Measurements from ENCODE around the gene IPO11.

IPO11 gene

GRCh38 chr5:62412549-62413329, at the start of gene IPO11:
Gene IPO11, plus strand, starts transcription at chr5:62412763. Its CDS starts 24,517 bp downstream, at chr5:62437280.
- peak; percentile 97 for DNase-seq

GRCh38 chr5:62369039-62369438, 43.5 kb upstream of the IPO11 start:
- no peak for DNase-seq

DNA sequence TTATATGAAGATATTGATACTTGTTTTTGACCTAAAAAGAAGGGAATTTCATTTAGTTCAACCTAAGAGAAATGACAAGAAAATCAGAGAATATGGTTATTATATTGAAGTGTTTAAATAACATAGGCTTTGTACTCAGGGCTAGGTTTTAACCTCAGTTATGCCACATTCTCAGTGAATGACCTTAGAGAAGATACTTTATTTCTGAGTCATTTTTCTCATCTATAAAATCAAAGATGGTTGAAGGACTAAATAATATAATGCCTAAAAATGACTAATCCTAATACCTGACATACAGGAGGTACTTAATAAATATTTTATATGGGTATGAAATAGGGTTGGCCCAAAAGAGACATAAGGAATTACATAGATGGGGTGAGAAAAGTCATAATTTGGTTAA, 41.2 kb upstream of the IPO11 start:
- no peak for DNase-seq

DNA sequence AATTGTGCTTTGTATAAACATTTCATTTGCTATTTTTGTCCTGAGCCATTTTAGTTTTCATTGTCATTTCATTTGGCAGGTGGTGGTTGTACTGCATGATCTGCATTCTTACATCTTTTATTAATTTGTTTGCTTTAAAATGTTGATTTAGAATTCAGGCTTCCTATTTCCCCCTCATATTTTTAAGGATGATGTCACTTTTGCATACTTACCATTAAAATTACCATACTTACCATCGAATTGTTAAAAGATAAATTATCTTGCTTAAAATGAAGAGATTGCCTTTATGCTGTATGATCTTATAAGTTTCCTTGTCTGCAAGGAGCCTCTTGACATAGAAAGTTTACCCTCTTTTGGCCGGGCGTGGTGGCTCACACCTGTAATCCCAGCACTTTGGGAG, 40.0 kb upstream of the IPO11 start:
- DNase-seq: no peak

- DNase-seq: no peak
Measured at GRCh38 chr5:62373382-62373781, 39.2 kb upstream of the IPO11 start.

DNA sequence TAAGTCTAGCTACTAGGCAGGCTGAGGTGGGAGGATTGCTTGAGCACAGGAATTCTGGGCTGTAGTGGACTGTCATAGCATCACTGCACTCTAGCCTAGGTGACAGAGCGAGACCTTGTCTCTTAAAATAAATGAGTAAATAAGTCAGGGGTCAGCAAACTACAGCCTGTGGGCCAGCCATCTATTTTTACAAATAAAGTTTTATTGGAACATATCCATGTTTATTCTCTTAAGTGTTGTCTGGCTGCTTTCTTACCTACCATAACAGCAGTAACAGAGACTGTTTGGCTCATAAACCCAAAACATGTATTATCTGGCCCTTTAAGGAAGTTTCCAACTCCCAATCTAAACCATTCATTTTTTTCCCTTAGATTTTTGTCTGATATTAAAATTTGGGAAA, 38.5 kb upstream of the IPO11 start:
- no peak for DNase-seq

DNA sequence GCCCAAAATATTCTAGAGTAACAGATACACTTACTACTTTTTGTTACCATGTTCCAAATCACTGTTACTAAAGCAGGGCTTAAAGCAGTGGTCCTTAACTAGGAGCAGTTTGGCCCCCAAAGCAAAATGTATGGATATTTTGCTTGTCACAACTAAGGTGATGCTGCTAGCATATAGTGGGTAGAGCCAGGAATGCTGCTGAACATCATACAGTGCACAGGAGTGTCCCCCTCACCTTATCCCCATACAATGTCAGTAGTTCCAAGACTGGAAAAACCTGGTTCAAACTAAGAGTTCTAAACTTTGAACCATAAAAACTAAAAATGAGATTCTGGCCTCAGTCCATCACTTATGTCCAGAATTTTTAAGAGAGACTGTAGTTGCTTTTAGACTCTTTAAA, 36.9 kb upstream of the IPO11 start:
- DNase-seq: no peak

- DNase-seq: no peak
Measured at GRCh38 chr5:62376064-62376463, 36.5 kb upstream of the IPO11 start.

- DNase-seq: no peak
Measured at GRCh38 chr5:62385131-62385530, 27.4 kb upstream of the IPO11 start.

DNA sequence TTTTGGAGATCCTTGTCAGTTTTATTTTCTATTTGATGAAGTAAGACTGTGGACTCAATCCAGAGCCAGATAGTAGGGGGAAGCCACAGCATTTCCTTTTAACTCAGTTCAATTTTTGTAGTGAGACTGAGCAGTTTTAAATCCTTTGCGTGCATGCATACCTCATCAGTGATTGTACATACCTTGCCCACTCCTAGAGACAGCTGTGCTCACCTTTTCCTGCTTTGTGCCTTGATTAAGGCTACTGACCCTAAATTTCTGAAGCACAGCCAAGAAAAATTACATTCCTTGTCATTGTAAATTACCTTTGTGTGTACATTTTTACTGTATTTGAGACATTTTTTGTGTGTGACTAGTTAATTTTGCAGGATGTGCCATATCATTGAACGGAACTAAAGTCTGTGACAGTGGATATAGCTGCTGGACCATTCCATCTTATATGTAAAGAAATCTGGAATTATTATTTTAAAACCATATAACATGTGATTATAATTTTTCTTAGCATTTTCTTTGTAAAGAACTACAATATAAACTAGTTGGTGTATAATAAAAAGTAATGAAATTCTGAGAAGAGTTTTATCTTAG, 26.7 kb upstream of the IPO11 start:
- no peak for DNase-seq

DNA sequence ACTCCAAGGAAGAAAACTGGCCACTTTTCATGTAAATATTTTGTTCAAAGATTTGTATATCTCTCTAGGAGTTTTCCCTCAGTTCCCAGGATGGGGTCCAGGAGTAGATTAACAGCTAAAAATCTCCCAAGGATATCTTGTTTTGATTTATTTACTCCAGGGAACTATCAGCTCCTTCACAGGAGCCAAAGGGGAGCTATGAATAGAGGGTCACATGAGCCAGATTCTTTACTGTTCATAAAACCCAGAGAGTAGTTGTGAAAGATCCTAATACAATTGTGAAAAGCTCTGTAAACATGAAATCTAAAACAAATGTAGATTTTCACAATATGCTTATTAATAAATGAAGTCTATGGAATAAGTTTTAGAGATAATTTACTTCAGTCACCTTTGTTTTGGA, 25.7 kb upstream of the IPO11 start:
- DNase-seq: no peak

DNA sequence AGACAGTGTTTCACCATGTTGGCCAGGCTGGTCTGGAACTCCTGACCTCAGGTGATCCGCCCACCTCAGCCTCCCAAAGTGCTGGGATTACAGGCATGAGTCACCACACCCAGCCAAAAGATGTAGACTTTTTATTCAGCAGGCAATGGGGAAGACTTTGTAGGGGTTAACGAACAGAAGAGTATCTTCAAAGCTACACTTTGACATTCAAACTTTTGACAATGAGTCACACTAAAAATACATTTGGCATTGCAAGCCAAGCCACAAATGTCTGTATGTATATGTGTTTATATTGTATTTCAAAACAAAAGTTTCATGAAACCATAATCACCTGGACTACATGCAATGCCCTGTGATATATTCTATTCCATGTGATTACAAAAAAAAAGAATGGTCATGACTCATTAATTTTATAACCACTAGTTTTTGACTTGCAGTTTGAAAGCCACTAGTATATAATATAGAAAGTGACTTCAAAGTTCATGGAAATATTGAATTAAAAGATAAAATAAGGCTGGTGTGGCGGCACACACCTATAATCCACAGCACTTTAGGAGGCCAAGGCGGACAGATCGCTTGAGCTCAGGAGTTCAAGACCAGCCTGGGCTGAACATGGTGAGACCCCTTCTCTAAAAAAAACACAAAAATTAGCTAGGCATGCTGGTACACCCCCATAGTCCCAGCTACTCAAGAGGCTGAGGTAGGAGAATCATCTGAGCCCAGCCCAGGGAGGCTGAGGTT, 17.2 kb upstream of the IPO11 start:
- DNase-seq: no peak

GRCh38 chr5:62403411-62404250, 8.9 kb upstream of the IPO11 start, which contains the start of gene DIMT1:
Gene DIMT1, minus strand, starts transcription at chr5:62403905. Its CDS starts 133 bp downstream, at chr5:62403772.
- DNase-seq: peak; percentile 92

- no peak for DNase-seq
Measured at GRCh38 chr5:62413711-62414110, 1.1 kb downstream of the IPO11 start.

GRCh38 chr5:62418462-62419076, 6.0 kb downstream of the IPO11 start:
- no peak for DNase-seq

- no peak for DNase-seq
Measured at GRCh38 chr5:62419609-62420008, 7.0 kb downstream of the IPO11 start.

DNA sequence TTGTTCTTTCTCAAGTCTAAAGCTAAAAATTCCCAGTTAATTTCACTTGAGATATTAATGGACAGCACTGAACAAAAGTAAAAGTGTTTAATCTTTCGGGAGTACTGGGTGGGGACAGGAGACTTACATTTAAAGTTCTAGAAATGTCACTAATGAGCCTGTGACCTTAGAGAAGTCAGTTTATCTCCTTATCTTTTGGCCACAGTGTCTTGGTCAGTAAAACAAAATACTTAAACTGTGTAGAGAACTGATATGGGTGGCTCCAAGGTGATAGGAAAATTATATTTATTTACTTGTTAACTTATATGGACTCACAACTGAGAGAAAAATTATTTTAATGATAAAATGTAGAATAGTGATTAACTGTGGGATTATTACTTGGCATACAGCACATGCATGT, 8.9 kb downstream of the IPO11 start:
- DNase-seq: no peak

DNA sequence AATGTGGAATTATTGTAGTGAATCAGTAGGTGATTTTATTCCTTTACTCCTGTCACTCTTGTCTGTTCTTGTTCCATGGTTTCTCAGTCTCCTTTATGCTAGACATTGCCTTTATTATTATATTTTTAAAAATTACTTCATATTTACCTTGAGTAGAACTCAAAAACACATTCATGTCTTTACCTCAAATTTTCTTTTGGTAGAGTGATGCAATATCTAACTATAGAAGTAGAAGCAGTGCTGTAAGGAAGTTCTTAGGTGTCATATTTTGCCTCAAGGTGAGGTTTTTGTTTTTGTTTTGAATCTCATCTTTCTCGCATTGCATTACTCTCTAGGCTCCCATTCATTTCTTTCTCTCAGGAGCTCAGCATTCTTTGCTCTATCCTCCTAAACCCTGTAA, 12.2 kb downstream of the IPO11 start:
- no peak for DNase-seq

DNA sequence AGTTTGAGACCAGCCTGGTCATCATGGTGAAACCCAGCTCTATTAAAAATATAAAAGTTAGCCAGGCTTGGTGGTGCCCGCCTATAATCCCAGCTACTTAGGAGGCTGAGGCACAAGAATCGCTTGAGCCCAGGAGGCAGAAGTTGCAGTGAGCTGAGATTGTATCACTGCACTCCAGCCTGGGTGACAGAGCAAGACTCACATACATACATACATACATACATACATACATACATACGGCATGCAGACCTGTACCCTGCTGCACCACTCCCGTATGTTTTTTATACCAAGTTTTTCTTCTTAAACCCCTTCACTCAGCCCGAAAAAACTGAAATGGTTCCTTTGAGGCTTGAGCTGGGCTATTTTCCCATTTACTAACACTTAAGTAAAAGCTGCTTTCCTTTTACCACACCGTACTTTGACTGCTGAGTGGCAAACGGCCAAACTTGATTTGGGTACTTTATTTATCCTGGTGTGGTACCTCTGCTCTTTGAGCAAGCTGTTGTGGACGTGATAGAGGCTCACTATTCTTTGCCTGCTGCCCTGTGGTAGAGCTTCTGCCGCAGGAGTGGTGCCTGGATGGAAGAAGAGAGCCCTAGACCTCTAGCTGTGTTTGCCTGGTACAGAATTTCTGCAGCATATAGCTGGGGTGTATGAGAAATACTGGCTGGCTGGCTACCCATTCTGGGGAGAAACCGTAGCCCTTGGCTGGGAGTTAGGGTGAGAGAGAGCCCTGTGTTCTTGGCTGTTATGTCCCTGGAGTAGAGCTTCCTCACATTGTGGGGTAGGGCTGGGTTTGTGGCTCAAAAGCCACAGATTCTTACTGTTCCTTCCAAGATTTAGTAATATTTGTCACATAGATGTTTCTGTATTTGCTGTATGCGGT, 19.4 kb downstream of the IPO11 start:
- no peak for DNase-seq

DNA sequence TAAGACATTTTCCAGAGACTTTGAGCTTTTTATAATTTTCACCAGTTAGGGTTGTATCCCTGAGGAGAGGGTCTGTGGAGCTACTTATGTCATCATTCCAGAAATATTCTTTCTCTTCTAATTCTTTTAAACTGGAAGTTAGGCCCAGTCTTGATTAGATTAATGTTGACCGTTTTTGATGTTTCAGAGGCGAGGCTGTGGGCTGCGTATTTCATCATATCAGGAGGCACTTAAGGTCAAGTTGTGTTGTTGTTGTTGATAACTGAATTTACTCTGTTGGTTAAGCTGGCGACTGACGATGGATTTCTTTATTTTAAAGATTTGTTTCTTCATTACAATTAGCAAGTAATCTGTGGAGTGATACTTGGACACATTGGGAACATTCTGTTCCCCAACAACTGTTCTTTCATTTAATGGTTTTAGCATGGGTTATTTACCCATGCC, 20.1 kb downstream of the IPO11 start:
- no peak for DNase-seq

DNA sequence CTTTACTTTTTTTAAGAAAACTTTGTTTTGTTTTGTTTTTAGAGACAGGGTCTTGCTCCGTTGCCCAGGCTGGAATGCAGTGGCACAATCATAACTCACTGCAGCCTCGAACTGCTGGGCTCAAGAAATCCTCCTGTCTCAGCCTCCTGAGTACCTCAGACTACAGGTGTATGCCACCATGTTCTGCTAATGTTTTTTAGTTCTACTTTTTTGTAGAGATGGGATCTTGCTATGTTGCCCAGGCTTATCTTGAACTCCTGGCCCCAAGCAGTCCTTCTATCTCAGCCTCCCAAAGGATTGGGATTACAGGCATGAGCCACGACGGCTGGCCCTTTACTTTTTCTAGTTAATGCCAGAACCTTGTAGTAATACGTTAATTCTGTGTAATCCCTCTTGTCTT, 36.0 kb downstream of the IPO11 start:
- no peak for DNase-seq
